Neural progenitor cell (in vitro differentiated cells): Measurements from ENCODE around the gene PIGN. TPM values are rescaled to one million over a fixed set of nuclear protein-coding genes. Genes with fewer than 3 reads are reported as not detected.

Experiments
- DNase-seq: peaks from one replicate; pipeline ENCODE4 v3.0.0-alpha.2; 2016; ENCODE audit warnings: low spot score
- H2AFZ ChIP-seq: fragments of 200-600 bp; sonication (generic); replicated peaks from 2 replicates; pipeline ENCODE4 v1.6.1; 2016; ENCODE audit warnings: antibody characterized with exemption
- H3F3A ChIP-seq: fragments of 200-600 bp; sonication (generic); 2 replicates; pipeline ENCODE4 v1.6.1; 2016; ENCODE audit warnings: antibody characterized with exemption, low read depth
- H3K27ac ChIP-seq: fragments of 200-600 bp; sonication (generic); 2 replicates; pipeline ENCODE4 v1.5.1; 2016; ENCODE audit warnings: mild to moderate bottlenecking
- H3K27me3 ChIP-seq: fragments of 200-600 bp; sonication (generic); 2 replicates; pipeline ENCODE4 v1.6.1; 2016; ENCODE audit warnings: mild to moderate bottlenecking, moderate library complexity
- H3K36me3 ChIP-seq: fragments of 200-600 bp; sonication (generic); 2 replicates; pipeline ENCODE4 v1.5.1; 2016
- H3K4me1 ChIP-seq: fragments of 200-600 bp; sonication (generic); 2 replicates; pipeline ENCODE4 v1.6.1; 2016; ENCODE audit warnings: mixed run types
- H3K4me2 ChIP-seq: fragments of 200-600 bp; sonication (generic); 2 replicates; pipeline ENCODE4 v1.6.1; 2016
- H3K4me3 ChIP-seq: fragments of 200-600 bp; sonication (generic); 2 replicates; pipeline ENCODE4 v1.5.1; 2016
- H3K79me2 ChIP-seq: fragments of 200-600 bp; sonication (generic); 2 replicates; pipeline ENCODE4 v1.6.1; 2016; ENCODE audit warnings: low read depth
- H3K9ac ChIP-seq: fragments of 200-600 bp; sonication (generic); 2 replicates; pipeline ENCODE4 v1.6.1; 2016
- H3K9me3 ChIP-seq: fragments of 200-600 bp; sonication (generic); 2 replicates; pipeline ENCODE4 v1.5.1; 2016; ENCODE audit warnings: low read depth
- H4K20me1 ChIP-seq: fragments of 200-600 bp; sonication (generic); 2 replicates; pipeline ENCODE4 v1.6.1; 2016; ENCODE audit warnings: low read depth
- H3K27ac Mint-ChIP-seq: 3 replicates; pipeline ENCODE4 v1.8.0; 2021; ENCODE audit warnings: mixed read lengths
- H3K27me3 Mint-ChIP-seq: 2 replicates; pipeline ENCODE4 v1.8.0; 2022; ENCODE audit warnings: low read depth, mild to moderate bottlenecking, inconsistent platforms, moderate library complexity, mixed read lengths; ENCODE audit not compliant: insufficient read depth
- H3K36me3 Mint-ChIP-seq: 3 replicates; pipeline ENCODE4 v1.8.0; 2021; ENCODE audit warnings: mixed read lengths
- H3K4me1 Mint-ChIP-seq: 3 replicates; pipeline ENCODE4 v1.8.0; 2021; ENCODE audit warnings: mixed read lengths
- H3K4me3 Mint-ChIP-seq: 3 replicates; pipeline ENCODE4 v1.8.0; 2021; ENCODE audit warnings: mild to moderate bottlenecking, moderate library complexity, mixed read lengths
- H3K9me3 Mint-ChIP-seq: 3 replicates; pipeline ENCODE4 v1.8.0; 2020; ENCODE audit warnings: mixed read lengths
- EZH2 ChIP-seq: fragments of 200-600 bp; sonication (generic); IDR thresholded peaks from 2 replicates; pipeline ENCODE4 v1.6.1; 2017; ENCODE audit warnings: antibody characterized with exemption, mild to moderate bottlenecking, moderate library complexity
- EZH2phosphoT487 ChIP-seq: fragments of 200-600 bp; sonication (generic); IDR thresholded peaks from 2 replicates; pipeline ENCODE4 v1.6.1; 2017; ENCODE audit warnings: antibody characterized with exemption
- total RNA-seq: library from RNA; depleted of rRNA; stranded (reverse); fragments of >200 nt; gene quantifications from 2 replicates; pipeline ENCODE4 v1.2.3, GENCODE V29; 2015; ENCODE audit warnings: low replicate concordance
- TF ChIP-seq, protein P1 (sequence below): fragments of 200-600 bp; sonication (generic); IDR thresholded peaks from 2 replicates; pipeline ENCODE4 v1.5.1; 2017; ENCODE audit warnings: antibody characterized with exemption, mild to moderate bottlenecking

PIGN gene
- total RNA-seq, 1 donor from 2014 or later = 48.9 TPM

DNA sequence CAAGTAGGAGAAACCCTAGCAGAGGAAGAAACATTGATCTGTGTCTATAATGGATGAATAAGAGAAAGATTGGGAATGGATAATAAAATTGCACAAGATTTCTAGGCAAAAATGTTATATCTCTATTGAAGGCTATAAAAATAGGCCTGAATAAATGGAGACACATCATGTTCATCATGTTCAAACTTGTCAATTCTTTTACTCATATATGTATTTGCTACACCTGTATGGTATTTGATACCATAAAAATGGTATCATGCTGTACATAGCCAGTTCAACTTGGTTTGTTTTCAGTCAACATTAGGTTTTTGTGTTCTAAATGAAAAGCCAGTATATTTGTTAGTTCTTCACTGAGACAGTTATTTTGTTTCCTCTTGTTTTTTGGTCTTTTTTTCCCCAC lies 161.9 kb downstream of the PIGN start:
- Histone ChIP-seq H4K20me1 (no peaks in the 10 kb centered on the region), H3K4me1 (no peaks in the 10 kb centered on the region), H3F3A (no peaks in the 10 kb centered on the region), H3K9me3 (no peaks in the 10 kb centered on the region), H3K4me2 (no peak overlapping the region), H3K79me2 (no peaks in the 10 kb centered on the region), H3K4me3 (no peak overlapping the region), H3K36me3 (no peaks in the 10 kb centered on the region), H3K27ac (no peak overlapping the region), H3K9ac (no peak overlapping the region), H3K27me3 (no peaks in the 10 kb centered on the region), H2AFZ (no peak overlapping the region)
- no peak for DNase-seq
- TF ChIP-seq EZH2phosphoT487 (no peak), EZH2 (no peak)
- TF ChIP-seq, protein P1, sequence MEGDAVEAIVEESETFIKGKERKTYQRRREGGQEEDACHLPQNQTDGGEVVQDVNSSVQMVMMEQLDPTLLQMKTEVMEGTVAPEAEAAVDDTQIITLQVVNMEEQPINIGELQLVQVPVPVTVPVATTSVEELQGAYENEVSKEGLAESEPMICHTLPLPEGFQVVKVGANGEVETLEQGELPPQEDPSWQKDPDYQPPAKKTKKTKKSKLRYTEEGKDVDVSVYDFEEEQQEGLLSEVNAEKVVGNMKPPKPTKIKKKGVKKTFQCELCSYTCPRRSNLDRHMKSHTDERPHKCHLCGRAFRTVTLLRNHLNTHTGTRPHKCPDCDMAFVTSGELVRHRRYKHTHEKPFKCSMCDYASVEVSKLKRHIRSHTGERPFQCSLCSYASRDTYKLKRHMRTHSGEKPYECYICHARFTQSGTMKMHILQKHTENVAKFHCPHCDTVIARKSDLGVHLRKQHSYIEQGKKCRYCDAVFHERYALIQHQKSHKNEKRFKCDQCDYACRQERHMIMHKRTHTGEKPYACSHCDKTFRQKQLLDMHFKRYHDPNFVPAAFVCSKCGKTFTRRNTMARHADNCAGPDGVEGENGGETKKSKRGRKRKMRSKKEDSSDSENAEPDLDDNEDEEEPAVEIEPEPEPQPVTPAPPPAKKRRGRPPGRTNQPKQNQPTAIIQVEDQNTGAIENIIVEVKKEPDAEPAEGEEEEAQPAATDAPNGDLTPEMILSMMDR = no peak
- H3K4me1 Mint-ChIP-seq = no peaks in the 10 kb centered on the region
- H3K36me3 Mint-ChIP-seq = peaks cover 3% of the 10 kb centered on the region
- peaks cover 6% of the 10 kb centered on the region for H3K9me3 Mint-ChIP-seq
- H3K27ac Mint-ChIP-seq = no peak overlapping the region
- H3K27me3 Mint-ChIP-seq = peaks cover 2% of the 10 kb centered on the region
- H3K4me3 Mint-ChIP-seq = no peak overlapping the region

DNA sequence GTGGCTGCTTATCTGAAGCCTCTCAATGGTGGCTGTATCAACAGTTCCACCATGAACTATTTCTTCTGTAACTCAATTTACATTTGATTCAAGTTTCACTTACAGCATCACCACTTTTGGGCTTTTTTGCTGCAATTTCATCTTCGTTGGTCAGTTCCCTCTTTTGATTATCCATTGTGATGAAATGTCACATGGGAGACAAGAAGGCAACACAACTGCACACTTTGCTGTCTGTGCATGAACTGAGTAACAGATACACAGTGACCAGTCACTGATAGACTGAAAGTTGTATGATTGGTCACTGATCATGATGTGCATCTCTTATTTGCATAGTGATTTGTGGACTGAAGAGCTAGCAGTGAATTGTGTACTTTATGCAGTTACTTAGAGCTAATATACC lies 163.3 kb downstream of the PIGN start:
- Histone ChIP-seq H3K27me3 (no peaks in the 10 kb centered on the region), H3K79me2 (no peaks in the 10 kb centered on the region), H3F3A (no peaks in the 10 kb centered on the region), H4K20me1 (no peaks in the 10 kb centered on the region), H3K4me1 (no peaks in the 10 kb centered on the region), H3K36me3 (no peaks in the 10 kb centered on the region), H3K9ac (no peak overlapping the region), H3K27ac (no peak overlapping the region), H3K9me3 (no peaks in the 10 kb centered on the region), H3K4me2 (no peak overlapping the region), H3K4me3 (no peak overlapping the region), H2AFZ (no peak overlapping the region)
- Mint-ChIP-seq H3K4me1 (peaks cover 5% of the 10 kb centered on the region), H3K27ac (no peak overlapping the region), H3K27me3 (peaks cover 2% of the 10 kb centered on the region), H3K9me3 (peaks cover 9% of the 10 kb centered on the region), H3K36me3 (peaks cover 3% of the 10 kb centered on the region), H3K4me3 (no peak overlapping the region)
- no peak for DNase-seq
- TF ChIP-seq, protein P1 = no peak

DNA sequence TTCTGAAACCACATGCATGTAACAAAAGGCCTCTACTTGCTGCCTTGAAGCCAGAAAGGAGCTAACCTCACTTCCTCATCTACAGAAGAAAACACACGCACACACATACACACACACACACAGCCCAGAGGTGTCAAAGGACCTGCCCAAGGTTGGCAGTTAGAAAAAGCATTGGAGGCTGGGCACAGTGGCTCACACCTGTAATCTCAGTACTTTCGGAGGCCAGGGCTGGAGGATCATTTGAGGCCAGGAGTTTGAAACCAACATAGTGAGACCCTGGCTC lies 168.2 kb downstream of the PIGN start:
- H3K27ac ChIP-seq = no peak overlapping the region
- H3K9ac ChIP-seq = no peak overlapping the region
- H3K4me3 Mint-ChIP-seq = no peak overlapping the region
- H3K27ac Mint-ChIP-seq = no peak overlapping the region
- peaks cover 14% of the 10 kb centered on the region for H3K4me1 Mint-ChIP-seq
- no peak overlapping the region for H3K4me2 ChIP-seq
- no peak for TF ChIP-seq EZH2
- TF ChIP-seq EZH2phosphoT487 = no peak
- TF ChIP-seq, protein P1 = no peak
- H3K36me3 Mint-ChIP-seq = peaks cover 3% of the 10 kb centered on the region
- no peak for DNase-seq
- no peaks in the 10 kb centered on the region for H3K4me1 ChIP-seq
- no peaks in the 10 kb centered on the region for H3K79me2 ChIP-seq
- H3K4me3 ChIP-seq = no peak overlapping the region
- no peaks in the 10 kb centered on the region for H3K9me3 ChIP-seq
- H3K27me3 Mint-ChIP-seq = no peaks in the 10 kb centered on the region
- no peaks in the 10 kb centered on the region for H3K27me3 ChIP-seq
- H3K9me3 Mint-ChIP-seq = peaks cover 19% of the 10 kb centered on the region
- no peak overlapping the region for H2AFZ ChIP-seq
- H3K36me3 ChIP-seq = no peaks in the 10 kb centered on the region
- H3F3A ChIP-seq = no peaks in the 10 kb centered on the region
- H4K20me1 ChIP-seq = no peaks in the 10 kb centered on the region
